ENCODE measurements around the gene CLMP.
"Not testable (repeated sequence)": the region's sequence is repeated elsewhere in the genome, so short reads cannot be mapped to it uniquely, and the experiment has no call there.

The CLMP gene

DNA sequence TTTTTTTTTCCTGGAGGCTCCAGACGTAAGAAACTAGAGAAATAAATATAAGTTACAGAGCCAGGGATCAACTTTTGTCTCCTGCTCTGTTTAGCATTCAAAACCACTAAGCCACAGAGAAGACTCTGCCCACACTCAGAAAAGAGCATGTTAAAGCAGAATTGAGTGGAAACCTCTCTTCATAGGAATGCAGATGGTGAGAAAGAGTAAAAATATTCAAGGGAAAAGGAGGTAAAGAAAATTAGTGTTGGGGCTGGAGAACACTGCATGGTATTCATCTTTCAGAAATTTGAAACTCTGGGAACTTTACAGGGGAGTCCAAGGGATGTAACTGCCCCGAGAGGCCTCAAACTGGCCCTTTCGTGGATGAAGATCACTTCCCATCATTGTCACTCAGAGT lies 65.1 kb downstream of the CLMP start:
- no peak for DNase-seq

DNA sequence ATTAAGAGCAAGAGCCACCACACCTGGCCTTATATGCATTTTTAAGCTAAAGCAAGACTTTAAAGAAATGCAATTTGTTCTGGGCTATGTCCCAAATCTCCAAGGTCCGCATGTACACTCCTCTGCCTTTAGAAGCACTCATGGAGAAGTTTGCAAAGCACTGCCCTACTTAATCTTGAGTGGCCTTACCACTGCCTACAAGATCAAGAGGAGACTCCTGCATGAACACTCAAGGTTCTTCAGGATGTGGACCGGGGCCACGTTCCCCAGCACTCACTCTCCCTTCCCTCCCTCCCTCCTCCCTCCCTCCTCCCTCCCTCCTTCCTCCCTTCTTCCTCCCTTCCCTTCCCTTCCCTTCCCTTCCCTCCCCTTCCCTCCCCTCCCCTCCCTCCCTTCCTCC lies 69.9 kb downstream of the CLMP start:
- no peak for DNase-seq

DNA sequence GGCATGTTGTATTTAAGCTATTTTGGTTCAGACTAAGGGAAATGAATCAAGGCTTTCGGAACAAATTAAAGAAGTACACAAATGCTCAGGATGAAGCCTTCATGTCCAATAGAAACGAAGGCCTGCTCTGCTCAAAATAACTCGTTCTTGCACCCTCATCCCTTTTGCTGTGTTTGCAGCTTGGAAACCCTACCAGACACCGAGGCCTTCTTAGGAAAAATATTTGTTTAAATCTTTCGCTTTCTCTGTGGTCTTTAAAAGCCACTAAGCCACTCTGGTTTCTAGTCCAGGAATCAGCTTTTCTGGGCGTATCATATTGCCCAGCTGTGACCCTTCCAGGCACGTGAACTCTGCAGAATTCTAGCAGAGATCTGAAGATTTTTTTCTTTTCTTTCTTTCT lies 72.2 kb downstream of the CLMP start:
- no peak for DNase-seq

DNA sequence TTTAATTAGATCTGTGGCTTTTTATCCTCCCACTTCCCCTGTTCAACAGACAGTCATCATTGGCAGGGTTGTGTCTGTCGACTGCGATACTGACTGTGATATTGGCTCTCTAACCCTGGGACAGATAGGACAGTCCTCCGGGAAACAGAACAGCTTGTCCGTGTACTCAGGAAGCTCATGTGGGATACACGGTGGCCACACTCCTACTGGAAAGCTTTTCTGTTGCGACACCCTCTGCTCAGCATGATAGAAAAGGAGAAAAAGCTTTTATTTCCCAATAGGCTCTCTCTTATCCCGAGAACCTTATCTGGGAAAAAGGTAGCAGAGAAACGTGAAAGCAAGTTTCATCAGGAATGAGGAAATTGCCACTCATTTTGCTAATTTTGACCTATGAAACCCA lies 72.7 kb downstream of the CLMP start:
- peak; percentile 69 for DNase-seq

DNA sequence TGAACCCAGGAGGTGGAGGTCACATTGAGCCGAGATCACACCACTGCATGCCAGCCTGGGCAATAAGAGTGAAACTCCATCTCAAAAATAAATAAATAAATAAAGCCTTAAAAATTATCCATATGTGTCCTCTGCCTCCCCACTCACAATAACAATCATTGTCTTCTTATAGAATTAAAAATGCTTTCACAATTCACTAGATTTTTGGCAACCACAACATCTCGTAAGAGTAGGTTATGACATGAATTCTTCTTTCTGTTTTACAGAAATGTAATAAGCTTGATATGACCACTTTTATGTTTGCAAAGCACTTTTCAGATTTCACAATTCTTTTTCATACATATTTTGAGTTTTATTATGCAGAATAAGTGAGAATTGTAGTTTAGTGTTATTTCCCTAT lies 78.6 kb downstream of the CLMP start:
- DNase-seq, result no peak

DNA sequence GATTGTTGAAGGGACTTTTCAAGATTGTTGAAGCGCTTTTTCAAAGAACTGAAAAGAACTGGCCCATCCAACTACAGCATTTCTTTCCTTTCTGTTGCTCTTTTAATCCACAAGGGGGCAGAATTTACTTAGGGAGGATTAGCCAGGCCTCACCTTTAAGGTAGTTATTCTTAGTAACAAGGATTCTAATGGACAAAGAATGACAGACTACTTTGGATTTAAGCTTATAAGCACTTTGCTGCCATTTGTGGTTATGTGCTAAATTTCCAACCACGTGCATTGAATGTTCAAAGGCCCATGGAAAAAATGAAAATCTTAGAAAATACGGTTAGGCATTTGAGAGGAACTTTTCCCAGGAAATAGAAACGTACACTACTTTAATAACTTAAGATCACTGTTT lies 83.6 kb downstream of the CLMP start:
- DNase-seq, result peak; percentile 21

DNA sequence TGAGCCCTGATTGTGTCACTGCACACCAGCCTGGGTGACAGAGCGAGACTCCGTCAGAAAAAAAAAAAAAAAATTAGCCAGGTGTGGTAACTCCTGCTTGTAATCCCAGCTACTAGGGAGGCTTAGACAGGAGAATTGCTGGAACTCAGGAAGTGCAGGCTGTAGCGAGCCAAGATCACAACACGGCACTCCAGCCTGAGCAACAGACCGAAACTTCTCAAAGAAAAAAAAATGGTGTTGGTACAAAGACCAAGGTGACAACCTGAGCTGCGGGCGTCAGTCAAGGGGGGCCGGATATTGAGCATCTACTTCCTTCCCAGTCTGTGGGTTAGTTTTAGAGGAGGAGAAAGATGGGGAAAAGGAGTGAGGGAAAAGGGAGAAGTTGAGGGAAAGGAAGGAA lies 84.7 kb downstream of the CLMP start:
- no peak for DNase-seq

DNA sequence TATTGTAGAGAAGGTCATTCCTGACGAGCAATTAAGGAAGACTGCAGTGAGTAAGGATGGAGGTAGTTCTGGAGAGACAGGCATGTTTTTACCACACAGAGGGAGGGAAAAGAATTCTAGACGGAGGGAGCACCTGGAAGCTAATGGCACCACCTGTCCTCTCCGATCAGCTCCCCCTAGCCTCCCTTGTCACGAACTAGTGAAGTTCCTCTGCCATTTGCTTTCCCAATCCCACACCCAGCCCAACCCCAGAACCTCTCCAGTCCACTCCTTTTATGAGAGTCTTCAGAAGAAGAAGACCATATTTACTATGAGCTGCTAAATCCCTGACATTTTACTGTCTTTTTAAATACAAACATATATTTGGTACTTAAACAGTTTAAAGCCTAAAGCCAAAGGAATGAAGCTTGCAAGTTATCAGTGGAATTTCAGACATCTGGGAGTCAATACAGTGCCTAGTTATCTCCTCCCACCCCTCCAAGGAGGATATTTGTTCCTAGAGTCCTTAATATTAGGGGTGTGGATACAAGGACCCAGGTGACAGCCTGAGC lies 87.0 kb downstream of the CLMP start:
- no peak for DNase-seq

DNA sequence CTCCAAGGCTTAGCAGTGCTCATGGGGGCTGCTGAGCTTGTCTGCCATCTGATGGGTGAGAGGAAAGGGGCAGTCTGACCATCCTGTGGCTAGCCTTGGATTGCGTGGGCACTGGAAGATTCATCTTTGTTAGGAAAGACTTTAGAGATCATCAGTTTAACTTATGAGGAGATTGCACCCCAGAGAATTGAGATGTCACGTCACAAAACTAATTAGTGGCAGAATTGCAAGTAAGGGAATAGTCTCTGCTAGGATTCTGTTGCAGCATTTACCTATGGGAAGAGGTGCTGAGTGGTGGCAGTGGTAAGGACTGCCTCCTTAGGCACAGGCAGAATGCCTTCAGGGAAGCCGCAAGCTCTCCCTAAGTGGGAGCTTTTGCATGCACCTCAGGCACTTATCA lies 90.4 kb downstream of the CLMP start:
- no peak for DNase-seq

DNA sequence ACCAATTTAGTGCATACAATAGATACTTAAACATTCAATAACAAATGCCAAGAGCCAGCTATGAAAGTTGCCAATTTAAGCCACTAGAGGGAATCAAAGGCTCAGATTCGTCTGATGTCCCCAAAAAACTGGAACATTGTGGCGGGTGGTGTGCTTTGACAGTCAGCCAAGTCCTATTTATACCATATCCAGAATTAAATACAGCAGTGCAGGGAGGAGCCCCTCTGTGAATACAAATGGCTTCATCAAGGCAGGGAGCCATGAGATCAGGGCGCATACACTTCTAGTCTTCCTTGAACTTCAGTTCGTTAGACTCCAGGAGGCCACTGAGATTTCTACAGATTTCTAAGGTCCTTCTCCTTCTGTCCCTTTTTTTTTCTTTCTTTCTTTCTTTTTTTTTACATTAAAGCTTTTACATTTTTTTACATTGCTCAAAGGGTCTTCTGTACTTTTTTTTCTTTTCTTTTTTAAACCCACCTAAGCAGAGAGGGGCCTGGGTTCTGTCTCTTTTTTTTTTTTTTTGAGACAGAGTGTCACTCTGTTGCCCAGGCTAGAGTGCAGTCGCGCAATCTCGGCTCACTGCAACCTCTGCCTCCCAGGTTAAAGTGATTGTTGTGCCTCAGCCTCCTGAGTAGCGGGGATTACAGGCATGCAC lies 91.6 kb downstream of the CLMP start:
- no peak for DNase-seq

DNA sequence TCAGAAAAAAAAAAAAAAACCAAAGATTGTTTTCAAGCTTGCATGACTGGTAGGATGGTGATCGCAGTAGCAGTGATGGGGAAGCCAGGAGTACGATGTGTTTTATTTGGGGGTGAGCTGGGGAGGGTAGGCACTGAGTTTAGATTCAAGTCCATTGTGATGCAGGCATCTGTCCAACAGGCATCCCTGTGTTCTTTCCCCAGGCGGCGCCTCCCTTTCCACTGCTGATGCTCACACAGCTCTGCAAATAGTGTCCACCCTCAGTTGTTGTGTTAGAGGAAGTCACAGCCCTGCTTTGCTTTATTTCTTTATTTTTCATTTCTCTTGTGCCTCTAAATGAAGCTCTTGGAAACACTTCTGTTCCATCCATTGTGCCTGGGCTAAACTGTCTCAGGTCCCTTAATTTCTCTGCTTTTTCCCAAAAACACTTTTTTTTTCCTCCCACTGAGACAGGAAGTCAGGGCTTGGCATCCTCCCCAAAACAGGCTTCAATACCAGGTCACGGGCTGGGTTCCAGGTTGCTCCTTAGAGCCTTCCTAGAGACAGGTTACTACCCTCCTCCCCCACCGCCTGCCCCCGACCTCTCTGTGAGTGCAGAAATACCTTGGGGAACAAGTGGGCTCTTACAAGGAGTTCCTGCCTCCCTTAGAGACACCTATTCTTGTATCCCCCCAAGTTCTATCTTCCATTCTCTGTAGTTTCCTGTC lies 94.5 kb downstream of the CLMP start:
- no peak for DNase-seq

DNA sequence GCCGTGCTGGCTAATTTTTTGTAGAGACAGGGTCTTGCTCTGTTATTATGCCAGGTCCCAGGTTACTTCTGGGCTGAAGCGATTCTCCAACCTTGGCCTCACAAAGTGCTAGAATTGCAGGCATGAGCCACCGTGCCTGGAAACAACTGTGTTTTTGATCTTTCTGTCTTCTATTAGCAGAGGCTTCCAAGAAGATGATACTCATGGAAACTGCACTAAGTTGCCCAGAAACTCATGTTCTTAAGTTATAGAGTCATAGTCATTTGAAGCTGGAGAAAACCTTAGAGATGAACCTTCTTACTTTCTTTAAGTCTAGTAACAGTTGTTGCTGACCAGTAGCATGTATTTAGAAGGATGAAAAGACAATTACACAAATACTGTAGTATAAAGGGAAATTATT lies 96.1 kb downstream of the CLMP start:
- DNase-seq, result no peak

DNA sequence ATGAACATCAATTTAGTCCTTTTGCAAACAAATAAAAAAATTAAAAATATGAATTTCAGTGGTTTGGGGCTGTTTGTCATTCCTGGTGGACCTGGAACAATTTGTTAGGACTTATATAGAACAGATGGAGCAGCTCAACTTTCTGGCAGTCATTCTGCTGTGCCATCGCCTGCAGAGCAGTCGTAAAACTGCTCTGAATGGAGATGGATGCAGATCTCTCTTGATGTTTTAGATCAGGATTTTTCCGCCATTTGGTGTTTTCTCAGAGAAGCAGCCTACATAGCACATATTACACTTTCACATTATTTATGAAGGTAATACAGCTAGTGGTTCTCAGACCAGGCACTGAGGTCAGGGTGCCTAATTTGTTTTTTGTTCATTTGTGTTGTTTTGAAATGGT lies 101.3 kb downstream of the CLMP start:
- no peak for DNase-seq

DNA sequence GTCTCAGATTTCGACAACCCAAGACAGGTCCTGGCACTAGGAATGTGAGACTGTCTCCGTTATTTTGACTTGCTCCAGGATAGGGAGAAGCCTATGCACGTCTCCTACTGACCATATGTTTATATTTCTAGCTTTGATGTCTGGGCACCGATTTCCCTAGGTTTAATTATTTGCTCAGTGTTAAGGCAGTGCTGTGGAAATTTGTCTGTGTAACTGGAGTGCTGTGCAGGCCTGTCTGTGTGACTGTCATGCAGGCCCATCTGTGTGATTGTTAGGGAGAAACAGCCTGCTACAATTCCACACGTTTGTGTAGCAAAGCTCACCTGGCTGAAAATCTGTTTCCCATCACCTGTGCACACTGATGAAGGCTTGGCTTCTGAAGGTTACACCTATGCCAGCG lies 103.5 kb downstream of the CLMP start:
- DNase-seq, result no peak

DNA sequence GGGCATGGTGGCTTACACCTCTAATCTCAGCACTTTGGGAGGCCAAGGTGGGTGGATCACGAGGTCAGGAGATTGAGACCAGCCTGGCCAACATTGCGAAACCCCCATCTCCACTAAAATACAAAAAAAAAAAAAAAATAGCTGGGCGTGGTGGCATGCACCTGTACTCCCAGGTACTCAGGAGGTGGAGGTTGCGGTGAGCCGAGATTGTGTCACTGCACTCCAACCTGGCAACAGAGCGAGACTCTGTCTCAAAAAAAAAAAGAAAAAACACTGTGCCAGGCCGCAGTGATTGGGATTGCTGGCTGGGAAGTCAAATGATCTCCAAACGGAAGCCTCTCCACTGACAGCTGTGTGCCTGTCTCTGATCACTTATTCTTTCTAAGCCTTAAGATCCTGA lies 104.9 kb downstream of the CLMP start:
- DNase-seq, result not testable (repeated sequence)

DNA sequence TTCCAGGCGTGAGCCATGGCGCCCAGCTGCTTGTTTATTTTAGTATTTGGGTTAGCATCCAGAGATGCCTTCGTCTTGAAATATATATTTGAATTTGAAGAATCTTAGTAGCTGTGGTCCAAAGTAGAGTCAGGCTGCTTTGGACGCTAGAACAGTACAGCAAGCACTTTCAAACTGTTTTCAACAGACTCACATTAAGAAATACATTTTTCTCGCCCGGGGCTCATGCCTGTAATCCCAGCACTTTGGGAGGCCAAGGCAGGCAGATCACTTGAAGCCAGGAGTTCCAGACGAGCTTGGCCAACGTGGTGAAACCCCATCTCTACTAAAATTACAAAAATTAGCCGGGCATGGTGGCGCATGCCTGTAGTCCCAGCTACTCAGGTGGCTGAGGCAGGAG lies 106.2 kb downstream of the CLMP start:
- DNase-seq, result not testable (repeated sequence)

DNA sequence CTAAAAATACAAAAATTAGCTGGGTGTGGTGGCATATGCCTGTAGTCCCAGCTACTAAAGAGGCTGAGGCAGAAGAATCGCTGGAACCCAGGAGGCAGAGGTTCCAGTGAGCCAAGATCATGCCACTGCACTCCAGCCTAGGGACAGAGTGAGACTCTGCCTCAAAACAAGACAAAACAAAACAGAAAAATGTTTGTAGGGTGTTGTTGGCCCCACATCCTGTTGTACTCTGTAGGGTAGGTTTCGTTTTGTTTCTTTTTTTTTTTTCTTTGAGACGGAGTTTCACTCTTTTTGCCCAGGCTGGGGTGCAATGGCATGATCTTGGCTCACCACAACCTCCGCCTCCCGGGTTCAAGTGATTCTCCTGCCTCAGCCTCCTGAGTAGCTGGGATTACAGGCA lies 107.4 kb downstream of the CLMP start:
- not testable (repeated sequence) for DNase-seq

DNA sequence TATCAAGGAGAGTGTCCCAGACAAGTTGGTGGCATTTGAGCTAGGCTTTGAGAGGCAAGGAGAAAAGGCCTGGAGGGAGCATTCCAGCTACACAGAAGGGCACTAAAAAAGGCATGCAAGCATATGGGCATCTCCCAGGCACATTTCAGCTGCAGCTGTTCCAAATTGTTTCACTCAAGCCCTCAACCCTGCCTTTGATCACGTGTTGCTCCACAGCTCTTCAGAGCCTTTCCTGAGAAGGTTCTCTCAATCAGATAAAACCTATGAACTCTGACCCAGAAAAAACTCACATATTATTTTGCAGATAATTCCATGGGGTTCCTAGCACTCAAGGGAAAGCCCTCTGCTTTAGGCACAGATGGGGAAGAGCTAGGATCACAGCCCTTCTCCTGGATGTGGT lies 108.7 kb downstream of the CLMP start:
- DNase-seq, result no peak

DNA sequence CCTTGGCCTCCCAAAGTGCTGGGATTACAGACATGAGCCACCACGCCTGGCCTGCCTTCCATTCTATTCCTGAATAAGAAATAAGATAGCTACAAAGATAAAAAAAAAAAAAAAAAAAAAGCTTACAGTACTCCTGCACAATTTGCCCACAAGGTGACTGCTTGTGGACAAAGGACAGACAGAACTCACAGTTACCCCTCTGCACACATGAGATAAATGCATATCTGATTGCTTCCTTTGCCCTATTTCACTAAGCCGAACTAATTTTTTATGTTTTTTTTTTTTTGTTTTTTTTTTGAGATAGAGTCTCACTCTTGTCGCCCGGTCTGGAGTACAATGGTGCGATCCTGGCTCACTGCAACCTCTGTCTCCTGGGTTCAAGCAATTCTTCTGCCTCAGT lies 109.6 kb downstream of the CLMP start:
- DNase-seq, result no peak

DNA sequence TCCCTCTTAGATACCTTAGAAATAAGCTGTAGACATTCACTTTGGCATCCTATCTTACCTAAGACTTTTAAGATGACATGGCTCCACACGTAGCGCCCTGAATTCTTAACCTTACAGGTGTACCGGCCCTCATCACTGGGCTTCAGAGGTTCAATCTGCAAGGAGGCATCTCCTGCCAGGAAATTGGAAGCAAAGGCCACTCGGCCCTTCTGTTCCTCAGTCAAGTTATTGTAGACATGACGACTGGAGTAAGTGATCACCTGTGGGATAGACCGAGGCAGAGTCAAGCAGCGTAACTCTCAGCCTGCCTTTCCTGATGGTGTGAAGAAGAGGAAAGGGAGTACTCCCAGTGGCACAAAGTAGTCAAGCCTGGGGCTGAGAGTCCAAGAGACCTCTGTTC lies 110.6 kb downstream of the CLMP start:
- no peak for DNase-seq

DNA sequence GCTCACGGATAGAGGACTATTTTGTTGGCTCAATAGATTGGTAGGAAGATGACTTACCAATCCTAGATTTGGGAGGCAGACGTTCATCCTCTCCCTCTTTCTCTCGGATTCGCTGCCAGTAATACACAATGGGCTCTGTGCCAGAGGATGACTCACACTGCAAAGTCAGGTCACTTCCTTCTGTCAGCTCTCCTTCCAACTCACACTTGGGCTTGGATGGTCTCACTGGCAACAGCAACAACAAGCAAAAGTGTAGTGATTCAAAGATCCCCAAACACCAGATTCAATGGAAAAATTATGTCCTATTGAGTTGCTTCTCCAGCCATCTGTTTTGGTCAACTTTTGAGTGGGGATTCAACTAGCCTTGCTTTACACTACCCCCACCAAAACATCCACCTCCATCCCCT lies 111.4 kb downstream of the CLMP start:
- peak; percentile 94 for DNase-seq

DNA sequence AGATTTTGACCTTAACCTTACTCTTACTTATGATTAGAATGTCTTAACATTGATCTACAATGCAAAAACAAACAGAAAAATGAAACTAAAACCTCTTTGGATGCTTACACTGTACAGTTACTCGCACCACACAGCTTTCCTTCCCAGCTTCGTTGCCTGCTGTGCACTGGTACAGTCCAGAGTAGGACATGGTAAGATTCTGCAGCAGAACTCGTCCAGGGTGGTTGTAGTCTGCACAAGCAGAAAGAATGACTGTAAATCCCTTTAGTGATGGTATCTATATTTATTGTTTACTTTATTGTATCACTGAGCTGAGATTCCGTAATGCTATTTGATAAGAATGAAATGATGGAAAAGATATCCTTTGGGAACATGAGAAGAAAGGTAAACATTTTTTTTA lies 112.1 kb downstream of the CLMP start:
- no peak for DNase-seq

DNA sequence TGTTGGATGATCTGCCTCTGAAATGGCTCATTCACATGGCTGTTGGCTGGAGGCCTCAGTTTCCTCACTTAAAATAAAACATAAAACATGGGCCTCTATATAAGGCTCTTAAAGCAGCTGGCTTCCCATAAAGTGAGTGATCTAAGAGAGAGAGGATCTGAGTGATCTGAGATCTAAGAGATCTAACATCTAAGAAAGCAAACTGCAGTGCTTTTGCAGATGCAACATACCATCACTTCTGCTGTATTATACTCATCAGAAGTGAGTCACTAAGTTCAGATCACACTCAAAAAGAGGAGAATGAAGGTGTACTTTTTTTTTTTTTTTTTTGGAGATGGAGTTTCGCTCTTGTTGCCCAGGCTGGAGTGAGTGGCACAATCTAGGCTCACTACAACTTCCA lies 115.0 kb downstream of the CLMP start:
- DNase-seq, result no peak

DNA sequence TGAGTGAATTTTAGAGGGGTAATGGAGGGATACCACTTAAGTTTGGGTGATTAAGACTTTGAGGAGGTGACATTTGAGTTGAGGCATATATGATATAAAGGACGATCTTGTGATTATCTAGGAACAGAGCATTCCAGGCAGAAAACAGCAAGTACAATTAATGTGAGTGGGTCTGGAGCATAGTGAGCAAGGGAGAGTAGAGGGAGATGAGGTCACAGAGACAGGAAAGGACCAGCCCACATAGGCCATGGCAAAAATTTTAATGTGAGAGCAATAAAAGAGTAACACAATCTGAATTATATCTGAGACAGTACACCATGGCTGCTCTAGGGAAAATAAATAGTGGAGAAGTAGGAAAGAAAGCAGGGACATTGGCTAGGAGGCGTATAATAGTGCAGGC lies 118.6 kb downstream of the CLMP start:
- no peak for DNase-seq
